BJ (cell line): ENCODE measurements around the gene ENOX2. TPM values are rescaled to one million over a fixed set of nuclear protein-coding genes. Genes with fewer than 3 reads are reported as not detected.
A peak's percentile ranks its signal among the peaks of the same experiment; 100 is the strongest.

ENCODE experiments used
- CTCF ChIA-PET: fragments of 350-600 bp; formaldehyde crosslinking; extraction: SDS; loops from one replicate; lab custom pipeline; 2021; ENCODE audit warnings: antibody characterized with exemption, inconsistent platforms; lab: Yijun Ruan, JAX
- POLR2A ChIA-PET: fragments of 300-600 bp; sonication (Branson Sonifier 250); formaldehyde crosslinking; extraction: SDS; loops from one replicate; lab custom pipeline; 2021; ENCODE audit warnings: antibody characterized with exemption; lab: Charles Lee
- DNase-seq: peaks from one replicate; pipeline ENCODE4 v3.0.0-alpha.2; 2011; ENCODE audit warnings: low read depth
- H3K27me3 ChIP-seq: 2 replicates; pipeline ENCODE4 v1.6.0; 2011; ENCODE audit warnings: low read length; ENCODE audit not compliant: control insufficient read depth, insufficient read depth
- H3K36me3 ChIP-seq: 2 replicates; pipeline ENCODE4 v1.5.1; 2011; ENCODE audit warnings: low read length; ENCODE audit not compliant: control insufficient read depth, insufficient read depth
- H3K4me3 ChIP-seq: 2 replicates; pipeline ENCODE4 v1.5.1; 2011; ENCODE audit warnings: low read depth, mild to moderate bottlenecking, control low read depth, low read length
- polyA minus RNA-seq: library from RNA; depleted of rRNA, polyadenylated mRNA; stranded (reverse); fragments of >200 nt; gene quantifications from 2 replicates; pipeline ENCODE4 v1.2.3, GENCODE V29; 2011; rRNA and poly(A)+ RNA removed
- polyA plus RNA-seq: library from polyadenylated mRNA; depleted of rRNA; stranded (reverse); fragments of >200 nt; gene quantifications from 2 replicates; pipeline ENCODE4 v1.2.3, GENCODE V29; 2011; rRNA removed
- TF ChIP-seq, protein P1 (sequence below): IDR thresholded peaks from 2 replicates; pipeline ENCODE4 v1.5.1; 2011; ENCODE audit warnings: low read depth, mild to moderate bottlenecking, control low read depth, inconsistent platforms, low read length, moderate library complexity; ENCODE audit not compliant: insufficient read depth

Gene ENOX2, protein sequence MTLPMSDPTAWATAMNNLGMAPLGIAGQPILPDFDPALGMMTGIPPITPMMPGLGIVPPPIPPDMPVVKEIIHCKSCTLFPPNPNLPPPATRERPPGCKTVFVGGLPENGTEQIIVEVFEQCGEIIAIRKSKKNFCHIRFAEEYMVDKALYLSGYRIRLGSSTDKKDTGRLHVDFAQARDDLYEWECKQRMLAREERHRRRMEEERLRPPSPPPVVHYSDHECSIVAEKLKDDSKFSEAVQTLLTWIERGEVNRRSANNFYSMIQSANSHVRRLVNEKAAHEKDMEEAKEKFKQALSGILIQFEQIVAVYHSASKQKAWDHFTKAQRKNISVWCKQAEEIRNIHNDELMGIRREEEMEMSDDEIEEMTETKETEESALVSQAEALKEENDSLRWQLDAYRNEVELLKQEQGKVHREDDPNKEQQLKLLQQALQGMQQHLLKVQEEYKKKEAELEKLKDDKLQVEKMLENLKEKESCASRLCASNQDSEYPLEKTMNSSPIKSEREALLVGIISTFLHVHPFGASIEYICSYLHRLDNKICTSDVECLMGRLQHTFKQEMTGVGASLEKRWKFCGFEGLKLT
- 17.5 and 22.7 TPM in 2 replicates for polyA plus RNA-seq
- polyA minus RNA-seq = 7.8 and 8.8 TPM in 2 replicates

DNA sequence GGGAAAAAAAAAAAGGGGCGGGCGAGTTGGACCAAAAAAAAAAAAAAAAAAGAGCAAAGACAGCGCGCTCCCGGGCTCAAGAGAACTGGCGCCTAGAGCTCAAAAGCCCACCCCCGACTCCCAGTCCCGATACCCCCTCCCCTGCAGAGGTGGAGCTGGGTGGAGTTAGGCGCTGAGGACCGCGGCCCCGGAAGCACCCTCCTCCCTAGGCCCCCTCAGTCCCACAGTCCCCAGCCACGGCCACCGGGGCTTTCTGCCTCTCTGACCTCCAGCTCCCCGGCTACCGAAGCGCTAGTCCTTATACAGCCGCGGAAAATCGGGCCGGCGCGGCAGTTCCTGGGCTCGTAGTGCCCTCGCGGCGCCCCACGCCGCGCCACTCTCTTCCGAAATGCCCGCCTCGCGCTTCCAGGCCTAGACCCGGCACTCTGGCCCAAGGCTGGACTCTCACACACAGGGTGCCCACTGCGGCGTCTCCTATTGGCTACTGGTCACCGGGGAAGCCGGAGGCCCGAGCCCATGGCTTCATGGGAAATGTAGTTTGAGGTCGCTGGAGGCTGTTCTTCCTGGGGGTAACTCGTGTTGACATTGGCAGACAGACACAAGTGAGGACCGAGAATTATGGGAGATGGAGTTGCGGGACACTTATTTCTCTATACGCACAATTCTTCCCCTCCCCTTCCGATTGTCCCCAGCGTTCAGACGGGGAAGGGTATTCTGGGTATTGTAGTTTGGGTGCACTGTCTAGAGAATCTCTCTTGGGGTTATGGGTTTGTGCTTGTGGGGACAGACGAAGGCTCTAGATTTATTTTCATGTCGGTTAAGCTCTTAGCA, at the start of gene ENOX2:
Gene ENOX2 (minus strand): TSS at position 427 of the 831 bp plus-strand sequence. CDS start 199,993 bp downstream, outside the sequence.
- peaks cover 1% of the 10 kb centered on the region; the same call in 1 of the 2 replicates for H3K36me3 ChIP-seq
- H3K27me3 ChIP-seq = no peaks in the 10 kb centered on the region
- DNase-seq = peak; percentile 90
- TF ChIP-seq, protein P1, sequence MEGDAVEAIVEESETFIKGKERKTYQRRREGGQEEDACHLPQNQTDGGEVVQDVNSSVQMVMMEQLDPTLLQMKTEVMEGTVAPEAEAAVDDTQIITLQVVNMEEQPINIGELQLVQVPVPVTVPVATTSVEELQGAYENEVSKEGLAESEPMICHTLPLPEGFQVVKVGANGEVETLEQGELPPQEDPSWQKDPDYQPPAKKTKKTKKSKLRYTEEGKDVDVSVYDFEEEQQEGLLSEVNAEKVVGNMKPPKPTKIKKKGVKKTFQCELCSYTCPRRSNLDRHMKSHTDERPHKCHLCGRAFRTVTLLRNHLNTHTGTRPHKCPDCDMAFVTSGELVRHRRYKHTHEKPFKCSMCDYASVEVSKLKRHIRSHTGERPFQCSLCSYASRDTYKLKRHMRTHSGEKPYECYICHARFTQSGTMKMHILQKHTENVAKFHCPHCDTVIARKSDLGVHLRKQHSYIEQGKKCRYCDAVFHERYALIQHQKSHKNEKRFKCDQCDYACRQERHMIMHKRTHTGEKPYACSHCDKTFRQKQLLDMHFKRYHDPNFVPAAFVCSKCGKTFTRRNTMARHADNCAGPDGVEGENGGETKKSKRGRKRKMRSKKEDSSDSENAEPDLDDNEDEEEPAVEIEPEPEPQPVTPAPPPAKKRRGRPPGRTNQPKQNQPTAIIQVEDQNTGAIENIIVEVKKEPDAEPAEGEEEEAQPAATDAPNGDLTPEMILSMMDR = no peak
- H3K4me3 ChIP-seq = peak within 1 kb of the TSS; percentile 73
- CTCF ChIA-PET = interaction anchor here (1.3 kb wide), 1 partner anchor 363 kb away, joined by 3 read pairs; no protein-coding TSS in a partner anchor
- POLR2A ChIA-PET = no interaction called here

- H3K36me3 ChIP-seq = no peaks in the 10 kb centered on the region
- no peaks in the 10 kb centered on the region for H3K27me3 ChIP-seq
- H3K4me3 ChIP-seq = no peak overlapping the region
- POLR2A ChIA-PET = no interaction called here
- TF ChIP-seq, protein P1 = no peak
- CTCF ChIA-PET = no interaction called here
- no peak for DNase-seq
Measured at GRCh38 chrX:130952266-130953043, 49.4 kb upstream of the ENOX2 start.

DNA sequence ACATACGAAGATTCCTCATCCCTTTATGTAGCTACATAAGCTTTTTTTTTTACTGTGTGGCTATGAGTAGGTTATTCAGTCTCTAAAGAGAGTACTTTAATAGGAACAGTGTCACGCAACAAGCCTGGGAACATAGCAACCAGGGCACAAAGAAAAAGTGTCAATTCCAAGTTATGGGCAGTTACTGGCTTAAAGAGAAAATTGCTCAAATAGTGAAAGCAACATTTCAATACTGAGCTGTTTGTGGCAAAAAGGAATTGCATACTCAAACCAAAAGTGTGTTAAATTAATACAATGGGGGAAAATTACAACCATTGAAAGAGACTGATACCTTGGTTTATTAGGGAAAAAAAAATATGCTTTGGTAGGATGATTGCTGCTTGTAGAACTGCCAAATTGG, 41.2 kb upstream of the ENOX2 start:
- TF ChIP-seq, protein P1 = no peak
- DNase-seq = no peak
- H3K4me3 ChIP-seq = no peak overlapping the region
- no peaks in the 10 kb centered on the region for H3K36me3 ChIP-seq
- CTCF ChIA-PET = no interaction called here
- H3K27me3 ChIP-seq = no peaks in the 10 kb centered on the region
- POLR2A ChIA-PET = no interaction called here

- ChIA-PET POLR2A (no interaction called here), CTCF (no interaction called here)
- DNase-seq = no peak
- TF ChIP-seq, protein P1 = no peak
- no peak overlapping the region for H3K4me3 ChIP-seq
- H3K27me3 ChIP-seq = no peaks in the 10 kb centered on the region
- no peaks in the 10 kb centered on the region for H3K36me3 ChIP-seq
Measured at GRCh38 chrX:130937101-130937500, 34.1 kb upstream of the ENOX2 start.
